Amniotic stem cell (primary cell): ENCODE data around the gene FRMD3.

Experiments
- DNase-seq: peaks from one replicate; lab custom pipeline; 2025; lab: John Stamatoyannopoulos, UW

The FRMD3 gene

DNA sequence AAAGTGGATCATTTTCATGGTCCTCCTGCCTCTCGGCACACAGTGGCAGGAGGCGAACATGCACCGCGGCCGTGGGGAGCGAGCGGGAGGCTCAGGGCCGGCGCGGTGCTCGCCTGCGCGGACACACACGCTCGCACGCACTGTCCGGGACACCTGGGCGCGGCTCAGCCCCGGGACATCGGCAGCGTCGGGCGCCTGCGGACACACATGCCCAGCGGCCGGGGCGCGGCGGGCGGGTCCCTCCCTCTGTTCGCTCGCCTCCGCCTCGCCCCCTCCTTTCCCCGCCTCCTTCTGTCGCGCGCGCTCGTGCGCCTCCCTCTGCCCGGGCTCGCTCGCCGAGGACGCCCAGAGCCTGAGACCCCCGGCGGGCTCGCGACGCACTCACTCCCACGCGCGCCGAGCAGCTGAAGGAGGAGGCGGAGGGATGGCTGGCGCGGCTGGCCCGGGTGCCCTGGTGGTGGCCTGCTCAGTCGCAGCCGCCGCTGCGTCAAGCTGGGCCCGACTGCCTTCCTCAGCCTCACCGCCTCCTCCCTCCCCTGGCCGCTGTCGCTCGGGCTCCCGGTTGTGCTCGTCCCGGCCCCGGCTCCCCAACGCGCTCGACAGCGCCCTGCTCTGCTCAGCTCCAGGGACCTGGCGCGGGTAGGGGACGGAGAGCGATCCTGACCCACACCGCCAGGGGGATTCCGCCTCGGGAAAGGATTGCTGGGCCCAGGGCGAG, at the start of gene FRMD3:
FRMD3 (minus strand) TSS at position 230 of the 718 bp plus-strand sequence; CDS start at position 60, 170 bp downstream.
- peak; percentile 60 for DNase-seq

DNA sequence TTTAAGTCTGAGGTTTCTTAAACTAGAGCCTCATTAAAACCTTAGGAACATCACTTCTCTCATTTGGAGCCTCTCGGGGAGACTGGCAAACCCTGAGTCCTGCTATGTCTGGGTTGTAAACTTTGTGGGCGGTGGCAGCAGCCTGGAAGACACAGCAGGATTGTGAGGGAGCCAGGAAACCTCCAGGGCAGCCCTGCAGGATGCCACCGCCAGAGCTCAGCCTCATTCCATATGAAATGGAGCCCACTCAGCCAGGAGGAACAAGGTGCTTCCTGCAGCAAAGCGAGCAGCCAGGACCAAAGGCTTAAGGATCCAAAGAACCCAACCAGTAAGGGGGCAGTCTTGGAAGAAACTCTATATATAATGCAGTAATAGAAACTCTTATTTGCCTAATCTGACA, 46.8 kb upstream of the FRMD3 start:
- DNase-seq: no peak

DNA sequence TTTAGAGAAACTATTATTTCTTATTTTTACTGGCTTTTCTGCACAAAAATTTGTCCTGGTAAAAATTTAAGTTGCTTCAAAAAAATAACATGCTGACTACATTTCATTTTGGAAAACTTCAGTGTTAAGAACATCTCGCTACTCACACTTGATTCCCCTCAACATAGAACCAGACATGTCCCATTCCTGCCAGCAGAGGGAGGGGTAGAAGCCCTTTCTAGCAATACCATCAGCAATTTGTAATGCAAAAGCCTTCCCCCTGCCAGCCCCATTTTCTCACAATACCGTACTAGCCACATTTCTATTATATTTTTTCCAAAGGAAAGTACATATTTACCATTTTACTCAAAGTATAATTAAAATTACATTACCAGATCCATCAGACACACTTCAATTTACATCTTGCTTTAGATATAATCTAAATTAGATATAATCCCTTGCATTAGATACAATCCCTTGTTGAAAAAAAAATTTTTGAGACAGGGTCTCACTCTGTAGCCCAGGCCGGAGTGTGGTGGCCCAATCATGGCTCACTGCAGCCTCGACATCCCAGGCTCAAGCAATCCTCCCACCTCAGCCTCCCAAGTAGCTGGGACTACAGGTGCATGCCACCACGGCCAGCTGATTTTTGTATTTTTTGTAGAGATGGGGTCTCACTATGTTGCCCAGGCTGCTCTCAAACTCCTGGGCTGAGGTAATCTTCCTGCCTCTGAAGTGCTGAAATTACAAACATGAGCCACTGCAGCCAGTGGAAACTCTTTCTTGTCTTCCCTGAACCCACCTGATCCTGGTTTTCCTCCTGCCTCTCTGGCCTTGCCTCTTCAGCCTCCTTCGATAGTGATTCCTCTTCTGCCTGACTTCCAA, 45.2 kb upstream of the FRMD3 start:
- no peak for DNase-seq

DNA sequence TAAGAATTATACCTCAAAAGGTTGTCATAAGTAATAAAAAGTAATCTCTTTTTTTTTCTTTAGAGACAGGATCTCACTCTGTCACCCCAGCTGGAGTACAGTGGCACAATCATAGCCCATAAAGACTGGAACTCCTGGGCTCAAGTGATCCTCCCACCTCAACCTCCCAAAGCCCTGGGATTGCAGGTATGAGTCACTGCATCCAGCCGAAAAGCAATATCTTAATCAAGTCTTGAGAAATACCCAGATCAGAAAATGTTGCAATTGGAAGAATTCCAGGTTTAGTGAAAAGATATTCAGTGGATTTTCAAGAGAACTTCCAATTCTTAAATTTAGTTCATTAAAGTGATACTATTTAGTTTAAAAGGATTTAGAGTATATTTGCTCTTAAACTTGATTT, 43.8 kb upstream of the FRMD3 start:
- no peak for DNase-seq

DNA sequence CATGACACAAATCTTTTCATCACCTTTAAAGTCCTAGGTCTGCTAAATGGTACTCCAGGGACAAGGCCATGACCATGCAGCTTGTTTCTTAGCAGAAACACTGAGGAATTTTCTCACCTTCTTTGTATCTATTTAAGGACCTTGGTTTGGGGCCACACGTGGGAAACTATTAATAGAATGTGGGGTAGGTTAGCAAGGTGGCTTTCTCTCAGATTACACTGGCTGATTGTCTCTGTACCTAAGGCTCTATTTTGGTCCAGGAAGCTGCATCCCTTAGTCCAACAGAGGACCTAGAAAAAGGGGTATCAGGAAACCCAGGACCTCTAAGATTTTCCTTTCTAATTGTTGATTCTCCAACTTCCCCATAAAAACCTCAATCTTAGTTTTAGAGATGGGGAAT, 36.3 kb upstream of the FRMD3 start:
- no peak for DNase-seq

DNA sequence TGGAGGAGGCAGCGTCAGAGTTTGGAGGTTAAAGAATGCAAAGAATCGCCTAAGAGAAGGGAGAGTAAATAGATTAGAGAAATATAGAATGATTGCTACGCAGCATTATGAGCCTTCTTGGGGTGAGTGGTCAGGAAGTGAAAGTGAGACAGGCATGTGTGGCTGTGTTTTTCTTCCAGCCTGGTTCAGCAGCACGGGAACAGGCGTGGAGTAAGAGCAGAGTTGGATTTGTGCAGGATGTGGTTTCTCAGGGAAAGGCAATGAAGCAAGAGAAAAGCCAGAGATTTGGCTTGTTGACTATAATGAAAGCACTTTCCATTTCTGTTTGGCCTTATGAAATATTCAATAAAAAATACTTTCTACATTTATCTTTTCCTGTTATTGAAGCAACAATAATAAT, 34.3 kb upstream of the FRMD3 start:
- no peak for DNase-seq

DNA sequence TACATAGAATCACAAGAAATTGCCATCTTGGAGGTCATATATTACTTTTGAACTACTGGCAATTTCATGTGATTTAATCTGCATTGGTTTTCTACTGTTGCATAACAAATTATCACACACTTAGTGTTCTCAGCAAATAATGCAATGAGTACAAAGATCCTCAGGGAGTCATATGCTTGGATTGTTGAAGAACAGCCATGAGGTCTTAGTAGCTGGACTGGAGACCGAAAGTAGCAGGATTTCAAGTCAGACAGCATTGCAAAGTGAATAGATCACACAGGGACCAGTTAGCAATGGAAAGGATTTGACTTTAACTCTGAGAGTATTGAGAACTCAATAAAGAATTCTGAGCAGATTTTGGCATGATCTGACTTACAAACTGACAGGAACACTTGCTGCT, 32.2 kb upstream of the FRMD3 start:
- no peak for DNase-seq

DNA sequence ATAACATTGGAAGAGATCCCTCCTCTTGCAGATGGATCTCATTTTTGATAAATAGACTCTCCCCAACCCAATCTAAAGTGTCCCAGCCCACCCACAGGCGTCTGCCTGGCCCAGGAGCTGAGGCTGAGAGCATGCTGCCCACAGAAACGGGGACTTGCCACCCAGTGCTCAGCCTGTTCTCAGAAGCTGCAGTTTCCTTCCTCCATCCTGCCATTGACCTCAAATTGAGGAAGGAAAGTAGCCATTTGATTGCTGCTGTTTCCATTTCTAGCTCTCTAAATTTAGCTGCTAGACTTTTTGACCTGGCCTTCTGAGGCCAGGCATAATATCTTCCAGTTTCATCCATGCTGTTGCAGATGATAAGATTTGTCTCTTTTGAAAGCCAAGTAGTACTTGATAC, 31.1 kb upstream of the FRMD3 start:
- no peak for DNase-seq

DNA sequence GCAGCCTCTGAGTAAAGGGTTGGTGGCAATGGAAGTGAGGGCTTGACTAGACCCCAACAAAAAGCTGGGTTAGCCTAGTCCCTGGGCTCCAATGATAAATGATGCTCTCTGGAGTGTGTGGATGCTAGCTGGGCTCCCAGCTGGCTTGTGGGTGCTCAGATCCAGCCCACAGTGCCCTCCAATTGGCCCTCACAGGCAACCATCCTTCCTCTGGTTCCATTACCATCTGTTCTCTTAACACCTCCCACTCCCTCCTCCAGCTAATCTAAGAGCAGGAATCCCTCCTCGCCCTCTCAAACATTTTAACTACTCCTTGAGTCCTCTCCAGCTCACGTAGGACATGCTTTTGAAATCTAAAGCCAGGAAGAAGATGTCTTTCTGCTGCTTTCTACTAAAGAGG, 25.2 kb upstream of the FRMD3 start:
- DNase-seq: no peak

DNA sequence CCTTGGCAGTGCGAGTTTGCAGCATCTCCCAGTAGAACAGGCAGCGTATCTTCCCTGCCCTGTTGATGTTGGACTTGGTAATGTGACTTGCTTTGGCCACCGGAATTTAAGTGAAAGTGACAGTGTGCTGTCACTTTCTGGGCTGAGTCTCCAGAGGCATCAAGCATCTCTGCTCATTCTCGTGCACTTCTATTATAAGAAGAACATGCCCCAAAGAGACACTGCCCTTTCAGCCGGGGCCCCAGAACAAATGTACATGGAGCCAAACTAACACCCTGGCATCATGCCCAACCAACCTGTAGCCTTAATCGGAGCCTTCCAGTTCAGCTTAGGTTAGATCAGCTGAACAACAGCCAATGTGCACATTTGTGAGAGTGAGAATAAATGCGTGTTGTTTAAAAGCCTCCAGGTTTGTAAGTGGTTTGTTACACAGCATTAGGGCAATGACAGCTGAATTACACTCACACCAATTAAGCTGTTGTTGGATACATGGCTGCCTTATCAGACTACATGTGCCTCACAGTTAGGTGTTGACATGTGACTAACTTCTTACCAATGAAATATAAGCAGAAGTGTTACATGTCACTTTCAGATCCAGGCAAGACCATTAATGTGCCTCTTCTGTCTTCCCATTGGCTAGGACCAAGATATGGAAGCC, 22.1 kb upstream of the FRMD3 start:
- DNase-seq: no peak

DNA sequence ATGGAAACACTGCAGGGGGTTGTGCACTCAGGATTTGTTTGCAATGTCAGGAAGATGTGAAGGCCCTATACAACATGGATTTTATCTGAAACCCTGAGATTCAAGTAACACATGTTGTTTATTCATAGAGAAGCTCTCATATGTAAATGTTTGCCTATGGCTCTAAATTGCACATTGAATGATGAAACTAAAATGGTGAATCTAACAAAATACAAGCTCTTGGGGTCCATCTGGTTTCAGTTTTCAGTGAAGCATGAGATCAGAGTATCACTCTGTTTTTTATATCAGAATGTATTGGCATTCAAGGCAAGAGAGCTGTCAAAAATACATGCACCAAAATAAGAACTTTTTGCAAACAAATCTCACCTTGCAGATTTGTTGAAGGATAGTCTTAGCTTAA, 19.6 kb upstream of the FRMD3 start:
- DNase-seq: no peak

DNA sequence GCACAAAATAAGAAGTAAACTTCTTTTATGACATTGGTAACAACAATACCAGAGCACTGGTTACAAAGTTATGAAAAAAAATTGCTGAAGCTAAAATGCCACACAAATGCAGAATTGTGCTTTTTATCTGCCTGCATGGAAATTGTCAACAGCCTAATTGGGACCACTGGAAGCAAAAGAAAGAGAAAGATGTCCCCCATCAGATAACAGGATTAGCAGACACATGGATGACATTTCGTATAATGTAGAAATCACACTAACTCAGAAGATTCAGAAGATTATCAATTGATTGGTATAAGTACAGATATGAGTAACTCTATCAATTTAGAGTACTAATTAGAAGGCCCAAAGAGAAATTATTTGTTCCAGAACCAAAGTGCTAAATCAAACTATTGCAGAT, 19.1 kb upstream of the FRMD3 start:
- no peak for DNase-seq

DNA sequence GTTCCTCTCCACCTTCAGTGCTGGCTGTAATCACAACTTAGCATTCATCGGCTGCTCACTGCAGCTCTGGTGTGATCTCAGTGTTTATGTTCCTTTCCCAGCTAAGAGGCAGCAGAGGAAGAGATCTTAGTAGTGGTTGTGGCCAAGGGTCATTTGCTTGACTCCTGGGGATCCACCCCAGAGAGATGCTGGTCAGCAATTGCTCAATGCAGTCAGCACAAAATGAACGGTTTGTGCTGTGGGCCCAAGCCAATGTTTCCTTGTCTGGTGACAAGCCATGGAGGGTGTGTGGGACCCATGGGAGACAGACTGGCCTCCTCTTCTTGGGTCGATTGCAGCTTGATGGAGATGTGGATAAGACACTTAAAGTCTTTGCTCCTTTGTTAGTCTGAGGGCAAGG, 16.1 kb upstream of the FRMD3 start:
- no peak for DNase-seq

DNA sequence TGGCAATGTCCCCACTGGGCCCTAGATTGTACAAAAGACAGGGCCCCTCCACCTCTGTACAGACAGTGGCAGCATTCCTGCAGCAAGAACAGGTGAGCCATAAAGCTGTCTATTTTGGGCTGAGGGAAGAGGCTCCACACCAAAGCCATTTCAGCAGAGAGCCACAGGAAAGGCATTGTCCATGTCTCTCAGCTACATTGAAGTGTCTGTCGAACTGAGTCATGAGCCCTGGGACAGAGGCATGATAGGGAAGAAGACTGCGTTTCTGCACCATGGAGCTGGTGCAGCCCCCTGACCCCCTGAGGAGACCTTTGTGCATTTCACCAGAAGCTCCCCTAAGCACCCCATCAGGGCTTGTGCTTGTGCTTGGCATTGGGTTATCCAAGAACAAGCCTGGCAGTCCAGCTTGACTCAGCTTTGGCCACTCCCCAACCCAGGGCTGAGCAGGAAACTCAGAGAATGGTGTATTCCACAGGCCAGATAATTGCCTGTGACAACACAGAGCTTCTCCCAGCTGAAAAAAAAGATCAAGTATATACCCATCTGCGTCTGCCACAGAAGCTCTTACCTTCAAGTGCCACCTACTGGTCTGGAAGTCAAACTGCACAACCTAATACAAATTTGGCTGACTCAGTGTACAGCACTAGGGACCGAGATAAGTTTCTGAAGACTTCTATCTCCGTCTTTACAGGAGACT, 5.9 kb upstream of the FRMD3 start:
- DNase-seq: peak; percentile 70

DNA sequence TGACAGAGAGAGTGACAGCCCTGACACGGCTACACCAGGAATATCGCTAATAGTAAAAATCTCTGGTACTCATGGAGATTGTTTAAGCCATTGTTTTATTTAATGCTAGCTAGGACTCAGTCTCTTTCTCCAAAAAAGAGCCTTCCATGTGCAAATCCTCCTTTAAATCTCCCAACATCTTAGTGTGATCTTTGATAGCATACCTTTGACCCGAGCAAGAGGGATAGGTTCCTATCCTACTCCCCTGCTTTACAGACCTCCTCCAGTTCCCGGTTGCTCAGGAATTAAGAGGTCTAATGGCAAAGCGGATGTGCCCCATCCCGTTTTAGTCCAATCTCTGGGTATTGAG, 663 bp upstream of the FRMD3 start:
- DNase-seq: no peak

DNA sequence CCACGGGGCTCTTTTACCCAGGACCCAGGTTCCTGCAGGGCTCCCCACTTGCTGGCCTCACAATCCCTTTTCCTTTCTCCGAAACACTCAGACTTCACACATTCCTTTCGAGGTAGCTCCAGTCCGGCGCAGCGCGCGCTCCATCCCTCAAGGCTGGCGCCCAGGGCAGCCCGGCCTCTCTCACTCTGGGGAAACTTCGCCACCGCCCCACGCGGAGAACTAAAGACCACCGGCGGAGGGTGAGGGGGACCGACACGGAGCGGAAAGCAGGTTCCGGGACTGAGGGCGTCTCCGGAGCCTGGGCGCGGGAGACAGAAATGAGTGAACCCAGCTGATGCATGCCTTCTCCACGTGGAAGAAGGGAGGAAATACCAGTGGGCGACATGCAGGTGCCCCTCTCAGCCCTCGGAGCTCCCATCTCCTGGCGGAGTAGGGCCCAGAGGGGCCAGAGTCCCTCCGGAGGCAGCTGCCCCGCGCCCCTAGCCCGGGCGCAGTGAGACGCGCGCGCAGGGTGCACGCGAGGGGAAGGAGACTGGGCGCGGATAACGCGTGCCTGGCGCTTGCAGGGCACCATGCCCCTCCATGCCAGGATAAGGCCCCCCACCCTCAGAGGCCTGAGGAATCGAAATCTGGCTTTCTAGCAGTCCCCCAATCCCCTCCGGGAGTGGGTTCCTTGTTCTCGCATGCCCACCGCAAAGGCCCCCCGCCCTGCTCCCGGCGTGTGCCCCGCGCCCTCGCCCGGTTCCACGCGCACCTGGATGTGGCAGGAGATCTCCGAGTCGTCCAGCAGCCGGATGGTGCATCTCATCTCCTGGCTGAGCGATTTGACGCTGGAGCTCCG, 650 bp downstream of the FRMD3 start:
- no peak for DNase-seq

DNA sequence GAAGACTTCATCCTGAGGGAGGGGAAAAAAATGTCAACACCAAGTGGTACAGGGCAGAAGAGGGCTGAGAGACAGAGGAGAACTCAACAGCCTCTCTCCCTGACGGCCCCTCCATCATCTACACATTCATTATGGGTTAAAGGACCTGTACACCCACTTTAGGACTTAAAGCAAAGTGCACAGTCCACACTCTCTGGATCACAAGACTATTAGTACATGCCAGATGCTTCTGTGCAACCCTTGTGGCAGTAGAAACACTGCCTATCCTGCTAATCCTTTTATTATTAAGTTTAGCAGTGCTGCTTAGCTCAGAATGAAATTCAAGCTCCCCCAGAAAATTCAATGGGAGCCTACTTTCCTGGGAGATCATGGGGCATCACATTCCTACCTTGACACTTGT, 1.9 kb downstream of the FRMD3 start:
- no peak for DNase-seq

DNA sequence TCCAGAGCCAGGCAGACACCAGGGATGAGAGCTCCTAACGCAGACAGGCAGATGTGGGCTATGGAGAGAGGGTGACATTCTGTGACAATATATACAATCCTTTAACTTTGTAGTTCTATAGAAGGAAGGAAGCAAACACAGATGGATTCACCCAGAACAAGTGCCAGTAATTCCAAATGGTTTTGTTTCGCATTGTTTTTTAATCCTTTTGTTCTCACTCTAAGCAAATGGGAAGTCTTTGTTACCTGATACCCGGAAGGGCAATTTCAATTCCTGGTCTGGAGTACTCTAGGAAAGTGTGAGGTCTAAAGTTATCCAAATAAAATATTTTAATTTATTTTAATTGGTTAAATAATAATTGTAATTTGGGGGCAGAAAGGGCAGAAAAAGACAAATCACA, 2.5 kb downstream of the FRMD3 start:
- no peak for DNase-seq

DNA sequence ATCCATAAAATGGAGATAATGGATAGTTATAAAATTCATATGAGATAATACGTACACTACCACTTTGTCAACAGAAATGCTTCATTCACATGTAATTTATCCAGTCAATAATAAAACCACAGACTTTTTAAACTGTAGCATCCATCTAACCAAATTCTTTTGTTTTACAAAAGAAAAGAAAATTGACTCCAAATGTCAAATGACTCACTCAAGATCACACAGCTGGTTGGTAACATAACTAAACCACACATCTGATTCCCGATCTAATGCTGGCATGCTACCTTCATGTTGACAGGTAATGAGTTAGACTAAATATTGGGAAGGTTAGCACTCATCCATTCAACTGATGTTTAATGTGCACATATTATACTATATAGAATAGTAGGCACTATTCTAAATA, 4.9 kb downstream of the FRMD3 start:
- no peak for DNase-seq

DNA sequence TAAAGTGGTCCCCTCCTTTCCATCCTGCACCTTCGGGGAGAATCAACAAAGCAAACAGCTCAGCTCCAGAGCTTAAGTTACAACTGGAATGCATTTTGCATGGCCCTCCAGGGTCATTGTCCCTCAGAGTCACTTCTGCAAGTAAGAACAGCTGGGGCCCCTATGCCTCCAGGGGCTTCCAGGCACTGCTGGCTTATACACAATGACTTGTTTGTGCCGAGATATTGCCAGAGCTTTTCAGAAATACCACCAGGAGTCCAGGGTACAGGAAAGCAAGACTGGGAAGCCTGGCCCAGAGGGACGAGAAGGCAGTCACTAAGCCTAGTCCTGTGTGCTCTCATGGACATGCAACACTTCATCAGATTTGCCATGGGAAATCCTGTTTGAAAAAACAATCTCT, 11.3 kb downstream of the FRMD3 start:
- DNase-seq: no peak

DNA sequence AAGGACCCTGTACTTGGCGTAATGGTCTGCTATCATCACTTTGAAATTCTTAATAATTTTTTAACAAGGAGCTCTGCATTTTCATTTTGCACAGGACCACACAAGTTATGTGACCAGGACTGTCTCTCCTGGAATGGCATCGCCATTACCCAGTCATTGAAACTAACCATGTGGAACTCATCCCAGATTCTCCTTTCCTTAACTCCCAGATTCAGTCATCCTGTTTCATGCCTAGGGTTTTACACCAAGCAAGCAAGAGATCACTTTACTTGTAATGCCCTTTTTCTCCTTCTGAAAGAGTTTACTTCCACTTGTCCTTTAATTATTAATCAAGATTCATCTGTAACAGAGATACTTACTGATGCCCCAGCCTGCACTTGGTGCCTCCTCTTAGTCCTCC, 12.0 kb downstream of the FRMD3 start:
- DNase-seq: no peak

DNA sequence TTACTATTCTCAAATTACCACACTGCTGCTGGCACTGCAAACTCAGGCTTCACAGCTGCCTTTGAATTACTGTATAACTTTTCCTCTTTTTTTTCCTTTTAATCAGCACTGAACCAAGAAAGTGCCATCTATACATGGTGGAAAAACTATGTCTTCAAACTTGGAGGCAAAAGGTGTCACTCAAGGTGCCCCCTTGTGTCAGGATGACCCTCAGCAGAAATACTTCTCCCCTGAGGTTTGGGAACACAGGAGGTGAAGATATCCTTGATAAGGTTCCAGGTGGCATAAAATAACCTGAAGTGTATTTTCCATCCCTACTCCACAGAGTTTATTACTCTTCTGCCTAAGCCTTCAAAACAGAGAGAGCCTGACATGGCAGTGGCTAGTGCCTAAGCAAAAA, 14.5 kb downstream of the FRMD3 start:
- no peak for DNase-seq
